ENCODE data around the gene KRTAP10-6. TPM values are rescaled to one million over a fixed set of nuclear protein-coding genes. Genes with fewer than 3 reads are reported as not detected.
"Not testable (repeated sequence)": the region's sequence is repeated elsewhere in the genome, so short reads cannot be mapped to it uniquely, and the experiment has no call there.

Gene KRTAP10-6
- total RNA-seq, 1 experiment from 2014 or later: 0.39 TPM

GRCh38 chr21:44564099-44564498 is 28.2 kb downstream of the KRTAP10-6 start:
- POLR2A ChIA-PET (ENCODE audit: low non-redundant PET): no interaction called here
- Histone ChIP-seq H3K9me3 (ENCODE audit: low read depth, low read length, poor library complexity, severe bottlenecking) (no peaks in the 10 kb centered on the region), H3K36me3 (ENCODE audit: insufficient read depth, low read length, poor library complexity, severe bottlenecking) (no peaks in the 10 kb centered on the region), H3K27me3 (replicated peaks; ENCODE audit: insufficient read depth, low read depth, low read length, poor library complexity) (no peaks in the 10 kb centered on the region), H3K4me3 (ENCODE audit: low read depth, low read length, poor library complexity, severe bottlenecking) (no peak overlapping the region), H3K4me1 (ENCODE audit: insufficient read depth, low read length, poor library complexity, severe bottlenecking) (no peaks in the 10 kb centered on the region), H3K27ac (ENCODE audit: low read depth, low read length, poor library complexity, severe bottlenecking) (no peak overlapping the region)
- no peak for TF ChIP-seq CTCF (conservative IDR thresholded peaks at IDR 0.05; ENCODE audit: low read depth, low read length)
- intact Hi-C loops (cut with micrococcal nuclease; ENCODE audit: unreplicated experiment): no loop called here
- BruUV-seq (replicated peaks): no TSS peak
- CTCF ChIA-PET: no interaction called here
- DNase-seq (ENCODE audit: low spot score): no peak

GRCh38 chr21:44558695-44559094 is 33.6 kb downstream of the KRTAP10-6 start, which contains the start of gene KRTAP10-3:
TSS of gene KRTAP10-3 (minus strand) at chr21:44558795. CDS start at chr21:44558715, 80 bp downstream.
- no TSS peak for BruUV-seq (replicated peaks)
- no peaks in the 10 kb centered on the region for H3K36me3 ChIP-seq (ENCODE audit: insufficient read depth, low read length, poor library complexity, severe bottlenecking)
- TF ChIP-seq CTCF (conservative IDR thresholded peaks at IDR 0.05; ENCODE audit: low read depth, low read length) (no peak), EZH2 (IDR thresholded peaks at IDR 0.05; ENCODE audit: borderline replicate concordance, low read depth, low read length, poor library complexity, severe bottlenecking) (no peak)
- no peaks in the 10 kb centered on the region for H3K9me3 ChIP-seq (ENCODE audit: low read depth, low read length, poor library complexity, severe bottlenecking)
- H3K27ac ChIP-seq (ENCODE audit: low read depth, low read length, poor library complexity, severe bottlenecking): no peak within 1 kb of the TSS
- ChIA-PET CTCF (no interaction called here), POLR2A (ENCODE audit: low non-redundant PET) (no interaction called here)
- no peak for DNase-seq (ENCODE audit: low spot score)
- H3K4me1 ChIP-seq (ENCODE audit: insufficient read depth, low read length, poor library complexity, severe bottlenecking): no peaks in the 10 kb centered on the region
- intact Hi-C loops (cut with micrococcal nuclease; ENCODE audit: unreplicated experiment): no loop called here
- H3K4me3 ChIP-seq (ENCODE audit: low read depth, low read length, poor library complexity, severe bottlenecking): no peak within 1 kb of the TSS
- no peaks in the 10 kb centered on the region for H3K27me3 ChIP-seq (replicated peaks; ENCODE audit: insufficient read depth, low read depth, low read length, poor library complexity)

- BruUV-seq (replicated peaks); DNase-seq (ENCODE audit: low spot score); POLR2A ChIA-PET (ENCODE audit: low non-redundant PET): not testable (repeated sequence)
Measured at GRCh38 chr21:44558329-44558675, 34.0 kb downstream of the KRTAP10-6 start.

GRCh38 chr21:44557491-44558328 is 34.6 kb downstream of the KRTAP10-6 start:
- CTCF ChIA-PET: no interaction called here
- DNase-seq (ENCODE audit: low spot score): no peak
- BruUV-seq (replicated peaks): no TSS peak

More at GRCh38 chr21:44558329-44558675, 34.0 kb downstream of the KRTAP10-6 start:
- intact Hi-C loops (cut with micrococcal nuclease; ENCODE audit: unreplicated experiment); H3K27me3 ChIP-seq (replicated peaks; ENCODE audit: insufficient read depth, low read depth, low read length, poor library complexity); H3K4me3 ChIP-seq (ENCODE audit: low read depth, low read length, poor library complexity, severe bottlenecking); H3K9me3 ChIP-seq (ENCODE audit: low read depth, low read length, poor library complexity, severe bottlenecking); H3K27ac ChIP-seq (ENCODE audit: low read depth, low read length, poor library complexity, severe bottlenecking); H3K36me3 ChIP-seq (ENCODE audit: insufficient read depth, low read length, poor library complexity, severe bottlenecking); H3K4me1 ChIP-seq (ENCODE audit: insufficient read depth, low read length, poor library complexity, severe bottlenecking); CTCF ChIA-PET: not testable (repeated sequence)

More at GRCh38 chr21:44557491-44558328, 34.6 kb downstream of the KRTAP10-6 start:
- no peak overlapping the region for H3K27ac ChIP-seq (ENCODE audit: low read depth, low read length, poor library complexity, severe bottlenecking)
- intact Hi-C loops (cut with micrococcal nuclease; ENCODE audit: unreplicated experiment): no loop called here
- POLR2A ChIA-PET (ENCODE audit: low non-redundant PET): no interaction called here
- H3K9me3 ChIP-seq (ENCODE audit: low read depth, low read length, poor library complexity, severe bottlenecking): no peaks in the 10 kb centered on the region
- no peaks in the 10 kb centered on the region for H3K27me3 ChIP-seq (replicated peaks; ENCODE audit: insufficient read depth, low read depth, low read length, poor library complexity)
- no peaks in the 10 kb centered on the region for H3K4me1 ChIP-seq (ENCODE audit: insufficient read depth, low read length, poor library complexity, severe bottlenecking)
- TF ChIP-seq EZH2 (IDR thresholded peaks at IDR 0.05; ENCODE audit: borderline replicate concordance, low read depth, low read length, poor library complexity, severe bottlenecking) (no peak), CTCF (conservative IDR thresholded peaks at IDR 0.05; ENCODE audit: low read depth, low read length) (no peak)
- no peak overlapping the region for H3K4me3 ChIP-seq (ENCODE audit: low read depth, low read length, poor library complexity, severe bottlenecking)
- no peaks in the 10 kb centered on the region for H3K36me3 ChIP-seq (ENCODE audit: insufficient read depth, low read length, poor library complexity, severe bottlenecking)
